Measurements from ENCODE around the gene CCDC69. TPM values are rescaled to one million over a fixed set of nuclear protein-coding genes. Genes with fewer than 3 reads are reported as not detected.
A peak's percentile ranks its signal among the peaks of the same experiment; 100 is the strongest.

The CCDC69 gene
- total and polyA plus RNA-seq, 2 donors (not counting 1 experiment from before 2014, with no cell fraction given), result 58.7 to 125 TPM

DNA sequence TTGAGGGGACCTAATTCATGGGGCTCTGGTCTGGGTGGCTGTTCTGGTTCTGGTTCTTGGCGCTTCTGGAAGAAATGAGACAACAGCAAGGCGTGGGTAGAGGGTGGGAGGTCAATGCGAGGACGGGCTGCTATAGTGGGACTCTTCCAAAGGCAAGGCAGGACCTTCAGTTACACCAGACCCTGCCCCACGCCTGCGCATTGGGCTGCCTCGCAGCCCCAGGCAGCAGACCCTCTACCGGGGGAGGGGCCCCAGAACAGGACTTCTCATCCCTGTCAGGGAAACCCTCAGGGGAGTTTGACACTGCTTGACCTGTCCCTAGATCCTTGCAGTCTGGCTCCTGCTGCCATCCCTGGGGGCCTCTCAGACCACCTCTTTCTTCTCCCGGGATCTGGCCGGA lies 18.5 kb downstream of the CCDC69 start:
- Mint-ChIP-seq H3K4me3 (no peak overlapping the region), H3K27me3 (no peaks in the 10 kb centered on the region), H3K9me3 (ENCODE audit: insufficient read depth) (no peaks in the 10 kb centered on the region), H3K4me1 (peaks cover 65% of the 10 kb centered on the region), H3K27ac (peak overlapping the region; percentile 66)
- H3K4me1 ChIP-seq (ENCODE audit: control insufficient read depth in 2 of 2, insufficient read depth in 2 of 2, low read length in 2 of 2), result peaks cover 49 to 66% of the 10 kb centered on the region in 2 donors
- H3K36me3 ChIP-seq (replicated peaks in 1 of 2; ENCODE audit: control extremely low read depth in 1 of 2, control insufficient read depth in 1 of 2, extremely low read depth in 1 of 2, insufficient read depth in 2 of 2, low read length in 1 of 2), result peaks cover 5 to 46% of the 10 kb centered on the region in 2 experiments
- H3K9ac ChIP-seq (ENCODE audit: low read length), result no peak overlapping the region
- peaks cover 76% of the 10 kb centered on the region for H3K79me2 ChIP-seq (ENCODE audit: control insufficient read depth, insufficient read depth, low read length)
- no peak overlapping the region for H3K4me2 ChIP-seq (replicated peaks; ENCODE audit: low read depth, low read length, poor library complexity, severe bottlenecking)
- no peak overlapping the region for H2AFZ ChIP-seq (ENCODE audit: insufficient read depth, low read depth, low read length, poor library complexity, severe bottlenecking)
- no peak for DNase-seq
- no peaks in the 10 kb centered on the region for H4K20me1 ChIP-seq (ENCODE audit: control insufficient read depth, insufficient read depth, low read length, poor library complexity, severe bottlenecking)
- intact Hi-C loops (cut with micrococcal nuclease), result no loop called here
- POLR2A ChIA-PET, result no interaction called here
- CTCF ChIA-PET, result interaction anchor here (1.4 to 1.6 kb wide), 2 partner anchors 33 to 89 kb away, joined by 3 to 4 read pairs; no protein-coding TSS in a partner anchor
- H3K27me3 ChIP-seq (replicated peaks in 1 of 4; ENCODE audit: control extremely low read depth in 1 of 4, control insufficient read depth in 3 of 4, insufficient read depth in 4 of 4, low read length in 3 of 4), result no peaks in the 10 kb centered on the region
- H3K4me3 ChIP-seq (ENCODE audit: control extremely low read depth in 1 of 5, extremely low read depth in 1 of 5, insufficient read depth in 1 of 5, low read depth in 2 of 5, low read length in 4 of 5), result no peak overlapping the region
- peak overlapping the region in 1 of 2 donors; percentile 1 for H3K27ac ChIP-seq (ENCODE audit: low read length in 2 of 2)
- 98% methylated on average over 10 of the region's 10 CpGs for WGBS (ENCODE audit: insufficient coverage)
- TF ChIP-seq, protein P1, sequence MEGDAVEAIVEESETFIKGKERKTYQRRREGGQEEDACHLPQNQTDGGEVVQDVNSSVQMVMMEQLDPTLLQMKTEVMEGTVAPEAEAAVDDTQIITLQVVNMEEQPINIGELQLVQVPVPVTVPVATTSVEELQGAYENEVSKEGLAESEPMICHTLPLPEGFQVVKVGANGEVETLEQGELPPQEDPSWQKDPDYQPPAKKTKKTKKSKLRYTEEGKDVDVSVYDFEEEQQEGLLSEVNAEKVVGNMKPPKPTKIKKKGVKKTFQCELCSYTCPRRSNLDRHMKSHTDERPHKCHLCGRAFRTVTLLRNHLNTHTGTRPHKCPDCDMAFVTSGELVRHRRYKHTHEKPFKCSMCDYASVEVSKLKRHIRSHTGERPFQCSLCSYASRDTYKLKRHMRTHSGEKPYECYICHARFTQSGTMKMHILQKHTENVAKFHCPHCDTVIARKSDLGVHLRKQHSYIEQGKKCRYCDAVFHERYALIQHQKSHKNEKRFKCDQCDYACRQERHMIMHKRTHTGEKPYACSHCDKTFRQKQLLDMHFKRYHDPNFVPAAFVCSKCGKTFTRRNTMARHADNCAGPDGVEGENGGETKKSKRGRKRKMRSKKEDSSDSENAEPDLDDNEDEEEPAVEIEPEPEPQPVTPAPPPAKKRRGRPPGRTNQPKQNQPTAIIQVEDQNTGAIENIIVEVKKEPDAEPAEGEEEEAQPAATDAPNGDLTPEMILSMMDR (IDR thresholded peaks at IDR 0.05), result no peak
- no peak for TF ChIP-seq EZH2 (IDR thresholded peaks at IDR 0.05; ENCODE audit: borderline replicate concordance, insufficient read depth, low read depth, low read length, poor library complexity, severe bottlenecking)
- ATAC-seq (ENCODE audit: low read depth), result no peak
- no peaks in the 10 kb centered on the region for H3K9me3 ChIP-seq (ENCODE audit: control extremely low read depth in 1 of 3, control insufficient read depth in 2 of 3, insufficient read depth in 1 of 3, low read length in 2 of 3)

DNA sequence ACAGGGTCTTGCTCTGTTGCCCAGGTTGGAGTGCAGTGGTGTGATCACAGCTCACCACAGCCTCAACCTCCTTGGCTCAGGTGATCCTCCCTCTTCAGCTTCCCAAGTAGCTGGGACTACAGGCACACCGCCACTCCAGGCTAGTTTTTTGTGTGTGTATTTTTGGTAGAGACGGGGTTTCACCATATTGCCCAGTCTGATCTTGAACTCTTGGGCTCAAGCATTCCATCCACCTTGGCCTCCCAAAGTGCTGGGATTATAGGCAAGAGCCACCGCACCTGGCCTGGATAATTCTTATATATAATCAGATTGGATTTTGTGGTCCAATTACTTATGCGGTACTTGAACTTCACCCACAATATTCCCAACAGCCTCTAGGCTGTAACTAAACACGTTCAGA lies 19.8 kb downstream of the CCDC69 start:
- intact Hi-C loops (cut with micrococcal nuclease), result no loop called here
- no peak overlapping the region for H3K27ac Mint-ChIP-seq

More for the DNA sequence above, 19.8 kb downstream of the CCDC69 start:
- DNase-seq (no peak), ATAC-seq (ENCODE audit: low read depth) (no peak)
- CTCF ChIA-PET, result interaction anchor here (0.7 to 1.6 kb wide), 5 partner anchors 9 to 78 kb away, joined by 3 to 5 read pairs (median 4); no protein-coding TSS in a partner anchor
- WGBS (ENCODE audit: insufficient coverage), result 100% methylated on average over 1 of the region's 5 CpGs
- Histone ChIP-seq H3K36me3 (replicated peaks in 1 of 2; ENCODE audit: control extremely low read depth in 1 of 2, control insufficient read depth in 1 of 2, extremely low read depth in 1 of 2, insufficient read depth in 2 of 2, low read length in 1 of 2) (peaks cover 5 to 60% of the 10 kb centered on the region in 2 experiments), H3K9ac (ENCODE audit: low read length) (no peak overlapping the region), H3K4me2 (replicated peaks; ENCODE audit: low read depth, low read length, poor library complexity, severe bottlenecking) (no peak overlapping the region), H2AFZ (ENCODE audit: insufficient read depth, low read depth, low read length, poor library complexity, severe bottlenecking) (no peak overlapping the region), H3K9me3 (ENCODE audit: control extremely low read depth in 1 of 3, control insufficient read depth in 2 of 3, insufficient read depth in 1 of 3, low read length in 2 of 3) (no peaks in the 10 kb centered on the region), H3K4me3 (ENCODE audit: control extremely low read depth in 1 of 5, extremely low read depth in 1 of 5, insufficient read depth in 1 of 5, low read depth in 2 of 5, low read length in 4 of 5) (no peak overlapping the region), H4K20me1 (ENCODE audit: control insufficient read depth, insufficient read depth, low read length, poor library complexity, severe bottlenecking) (no peaks in the 10 kb centered on the region), H3K4me1 (ENCODE audit: control insufficient read depth in 2 of 2, insufficient read depth in 2 of 2, low read length in 2 of 2) (peaks cover 37 to 52% of the 10 kb centered on the region in 2 donors), H3K27me3 (replicated peaks in 1 of 4; ENCODE audit: control extremely low read depth in 1 of 4, control insufficient read depth in 3 of 4, insufficient read depth in 4 of 4, low read length in 3 of 4) (no peaks in the 10 kb centered on the region), H3K27ac (ENCODE audit: low read length in 2 of 2) (peak overlapping the region in 1 of 2 donors; percentile 18), H3K79me2 (ENCODE audit: control insufficient read depth, insufficient read depth, low read length) (peaks cover 64% of the 10 kb centered on the region)
- peaks cover 60% of the 10 kb centered on the region for H3K4me1 Mint-ChIP-seq
- H3K4me3 Mint-ChIP-seq, result no peak overlapping the region
- H3K9me3 Mint-ChIP-seq (ENCODE audit: insufficient read depth), result no peaks in the 10 kb centered on the region
- H3K27me3 Mint-ChIP-seq, result no peaks in the 10 kb centered on the region
- no peak for TF ChIP-seq EZH2 (IDR thresholded peaks at IDR 0.05; ENCODE audit: borderline replicate concordance, insufficient read depth, low read depth, low read length, poor library complexity, severe bottlenecking)
- TF ChIP-seq, protein P1 (IDR thresholded peaks at IDR 0.05), result no peak
- POLR2A ChIA-PET, result interaction anchor here (1.1 kb wide), 1 partner anchor 7 kb away, joined by 3 read pairs; no protein-coding TSS in a partner anchor

Measured in B cell (primary cell).